Measurements from ENCODE around the gene GABRG3.
"Not testable (repeated sequence)": the region's sequence is repeated elsewhere in the genome, so short reads cannot be mapped to it uniquely, and the experiment has no call there.

Gene GABRG3

DNA sequence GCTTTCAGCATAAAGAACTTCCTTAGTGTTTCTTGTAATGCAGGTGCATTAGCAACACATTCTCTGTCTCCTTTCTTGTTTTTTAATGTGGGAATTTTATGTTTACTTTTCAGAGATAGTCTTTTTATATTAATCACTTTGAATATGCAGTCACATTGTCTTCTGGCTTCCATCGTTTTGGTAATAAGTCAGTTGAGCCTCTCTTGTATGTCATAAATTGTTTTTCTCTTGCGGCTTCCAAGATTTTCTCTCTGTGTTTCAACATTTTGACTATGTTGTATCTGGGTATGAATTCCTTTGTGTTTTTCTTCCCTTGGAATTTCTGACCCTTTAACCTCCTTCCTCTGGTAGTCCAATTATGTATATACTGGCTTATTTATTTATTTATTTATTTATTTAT lies 25.3 kb downstream of the GABRG3 start:
- H3K36me3 ChIP-seq (ENCODE audit: insufficient read depth, low read length) = no peaks in the 10 kb centered on the region
- H3K27me3 ChIP-seq (ENCODE audit: insufficient read depth, low read length) = no peaks in the 10 kb centered on the region
- 92% methylated on average over 2 of the region's 2 CpGs for WGBS
- no peak overlapping the region for H3K4me3 ChIP-seq (ENCODE audit: low read length)
- H3K9ac ChIP-seq (ENCODE audit: low read depth, low read length) = no peak overlapping the region
- no peaks in the 10 kb centered on the region for H3K4me1 ChIP-seq (ENCODE audit: insufficient read depth, low read length)
- peaks cover 25% of the 10 kb centered on the region; the same call in 1 of the 2 replicates for H3K9me3 ChIP-seq (ENCODE audit: insufficient read depth, low read depth, low read length)
- H3K27ac ChIP-seq (ENCODE audit: low read depth, low read length) = no peak overlapping the region

DNA sequence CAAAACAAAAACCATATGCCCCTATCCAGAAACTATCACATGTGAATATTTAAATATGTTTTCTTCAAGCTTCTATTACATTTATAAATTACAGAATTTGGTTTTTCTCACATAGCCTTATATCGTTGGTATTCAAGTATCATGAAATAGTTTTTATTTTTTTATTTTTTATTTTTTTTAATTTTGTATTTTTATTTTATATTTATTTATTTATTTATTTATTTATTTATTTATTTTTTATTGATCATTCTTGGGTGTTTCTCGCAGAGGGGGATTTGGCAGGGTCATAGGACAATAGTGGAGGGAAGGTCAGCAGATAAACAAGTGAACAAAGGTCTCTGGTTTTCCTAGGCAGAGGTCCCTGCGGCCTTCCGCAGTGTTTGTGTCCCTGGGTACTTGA lies 32.0 kb downstream of the GABRG3 start:
- H3K9ac ChIP-seq (ENCODE audit: low read depth, low read length); H3K9me3 ChIP-seq (ENCODE audit: insufficient read depth, low read depth, low read length); H3K27me3 ChIP-seq (ENCODE audit: insufficient read depth, low read length); H3K36me3 ChIP-seq (ENCODE audit: insufficient read depth, low read length); H3K4me3 ChIP-seq (ENCODE audit: low read length); H3K27ac ChIP-seq (ENCODE audit: low read depth, low read length); H3K4me1 ChIP-seq (ENCODE audit: insufficient read depth, low read length): not testable (repeated sequence)
- WGBS = no CpG with 5 or more reads among the region's 4 CpGs

DNA sequence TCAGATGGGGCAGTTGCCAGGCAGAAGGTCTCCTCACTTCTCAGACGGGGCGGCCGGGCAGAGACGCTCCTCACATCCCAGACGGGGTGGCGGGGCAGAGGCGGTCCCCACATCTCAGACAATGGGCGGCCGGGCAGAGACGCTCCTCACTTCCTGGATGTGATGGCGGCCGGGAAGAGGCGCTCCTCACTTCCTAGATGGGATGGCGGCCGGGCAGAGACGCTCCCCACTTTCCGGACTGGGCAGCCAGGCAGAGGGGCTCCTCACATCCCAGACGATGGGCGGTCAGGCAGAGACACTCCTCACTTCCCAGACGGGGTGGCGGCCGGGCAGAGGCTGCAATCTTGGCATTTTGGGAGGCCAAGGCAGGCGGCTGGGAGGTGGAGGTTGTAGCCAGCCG lies 33.2 kb downstream of the GABRG3 start:
- not testable (repeated sequence) for H3K4me1 ChIP-seq (ENCODE audit: insufficient read depth, low read length); H3K9me3 ChIP-seq (ENCODE audit: insufficient read depth, low read depth, low read length); H3K36me3 ChIP-seq (ENCODE audit: insufficient read depth, low read length); H3K27me3 ChIP-seq (ENCODE audit: insufficient read depth, low read length); H3K27ac ChIP-seq (ENCODE audit: low read depth, low read length); H3K4me3 ChIP-seq (ENCODE audit: low read length); H3K9ac ChIP-seq (ENCODE audit: low read depth, low read length)
- WGBS = 95% methylated on average over 24 of the region's 24 CpGs

DNA sequence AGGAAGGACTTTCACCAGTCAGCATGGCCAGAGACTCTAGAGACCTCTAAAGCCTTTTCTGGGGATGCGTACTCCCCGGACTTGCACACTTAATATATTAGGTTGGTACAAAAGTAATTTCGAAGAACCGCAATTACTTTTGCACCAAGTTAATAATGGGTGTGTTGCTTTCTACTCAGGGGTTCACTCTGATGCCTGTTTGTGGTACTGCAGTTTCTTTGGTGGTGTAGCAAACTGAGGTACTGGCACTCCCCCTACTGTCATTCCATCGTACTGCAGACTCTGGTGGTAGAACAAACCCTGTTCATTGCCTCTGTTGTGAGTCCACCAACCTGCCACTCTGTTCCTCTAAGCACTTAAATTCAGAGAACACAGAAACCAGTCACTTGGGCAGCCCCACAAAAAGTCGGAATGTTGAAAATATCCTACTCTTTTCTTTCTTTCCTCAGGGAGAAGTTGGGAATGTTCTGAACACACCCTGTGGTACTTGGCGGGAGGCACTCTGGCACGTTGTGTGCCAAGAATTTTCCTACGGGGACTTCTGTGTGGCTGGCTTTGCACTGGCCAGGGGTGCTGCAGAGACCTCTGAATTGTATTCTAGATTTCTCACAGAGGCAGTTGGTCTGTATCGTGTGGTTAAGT lies 46.3 kb downstream of the GABRG3 start:
- Histone ChIP-seq H3K4me3 (ENCODE audit: low read length) (no peak overlapping the region), H3K9me3 (ENCODE audit: insufficient read depth, low read depth, low read length) (no peaks in the 10 kb centered on the region), H3K27me3 (ENCODE audit: insufficient read depth, low read length) (no peaks in the 10 kb centered on the region), H3K9ac (ENCODE audit: low read depth, low read length) (no peak overlapping the region), H3K4me1 (ENCODE audit: insufficient read depth, low read length) (no peaks in the 10 kb centered on the region), H3K36me3 (ENCODE audit: insufficient read depth, low read length) (no peaks in the 10 kb centered on the region), H3K27ac (ENCODE audit: low read depth, low read length) (no peak overlapping the region)
- WGBS = 57% methylated on average over 10 of the region's 10 CpGs

DNA sequence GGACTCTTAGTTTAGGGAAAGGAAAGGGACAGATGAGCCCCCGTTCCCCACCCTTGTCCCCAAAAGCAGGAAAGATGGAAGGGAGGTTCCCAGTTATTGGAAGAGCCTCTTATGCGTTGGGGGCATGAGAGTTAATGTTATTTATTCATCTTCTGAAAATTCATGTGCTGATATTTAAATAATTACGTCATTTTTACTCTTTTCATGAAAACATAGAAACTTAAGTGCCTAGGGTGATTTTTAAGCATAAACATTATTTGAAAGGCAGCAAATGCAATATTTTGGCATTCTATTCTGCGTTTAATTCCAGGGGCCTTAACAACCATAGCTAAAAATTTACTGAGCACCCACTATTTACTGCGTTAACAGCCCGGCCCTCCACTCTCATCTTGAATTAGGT lies 48.7 kb downstream of the GABRG3 start:
- Histone ChIP-seq H3K36me3 (ENCODE audit: insufficient read depth, low read length) (no peaks in the 10 kb centered on the region), H3K27me3 (ENCODE audit: insufficient read depth, low read length) (no peaks in the 10 kb centered on the region), H3K4me1 (ENCODE audit: insufficient read depth, low read length) (no peaks in the 10 kb centered on the region), H3K9me3 (ENCODE audit: insufficient read depth, low read depth, low read length) (no peaks in the 10 kb centered on the region), H3K4me3 (ENCODE audit: low read length) (no peak overlapping the region), H3K9ac (ENCODE audit: low read depth, low read length) (no peak overlapping the region), H3K27ac (ENCODE audit: low read depth, low read length) (no peak overlapping the region)
- 86% methylated on average over 4 of the region's 6 CpGs for WGBS

DNA sequence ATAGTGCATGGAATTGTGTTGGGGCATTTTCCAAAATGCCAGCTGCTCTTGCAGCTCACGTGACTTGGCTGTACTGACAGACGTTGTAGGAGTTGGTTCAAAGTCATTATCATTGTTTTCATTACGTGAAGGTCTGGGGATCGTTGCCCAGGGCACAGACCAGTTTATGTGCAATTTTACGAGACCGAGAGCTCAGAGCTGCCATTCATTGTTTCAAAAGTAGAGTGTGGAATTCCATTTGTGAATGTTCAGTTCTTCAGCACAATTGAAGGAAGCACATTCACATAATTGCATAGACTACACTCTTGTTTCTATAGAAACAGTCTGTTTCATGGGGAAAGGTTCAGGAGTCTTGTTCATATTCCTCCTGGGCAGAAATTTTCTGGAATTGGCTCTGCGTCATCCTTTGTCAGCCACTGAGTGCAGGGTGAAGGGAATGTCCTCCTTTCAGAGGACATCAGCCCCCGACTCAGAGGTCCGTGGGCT lies 54.5 kb downstream of the GABRG3 start:
- Histone ChIP-seq H3K4me1 (ENCODE audit: insufficient read depth, low read length) (peaks cover 11% of the 10 kb centered on the region; the same call in 1 of the 2 replicates), H3K9me3 (ENCODE audit: insufficient read depth, low read depth, low read length) (no peaks in the 10 kb centered on the region), H3K4me3 (ENCODE audit: low read length) (no peak overlapping the region), H3K9ac (ENCODE audit: low read depth, low read length) (no peak overlapping the region), H3K27ac (ENCODE audit: low read depth, low read length) (no peak overlapping the region), H3K36me3 (ENCODE audit: insufficient read depth, low read length) (no peaks in the 10 kb centered on the region), H3K27me3 (ENCODE audit: insufficient read depth, low read length) (no peaks in the 10 kb centered on the region)
- WGBS = 91% methylated on average over 9 of the region's 9 CpGs

DNA sequence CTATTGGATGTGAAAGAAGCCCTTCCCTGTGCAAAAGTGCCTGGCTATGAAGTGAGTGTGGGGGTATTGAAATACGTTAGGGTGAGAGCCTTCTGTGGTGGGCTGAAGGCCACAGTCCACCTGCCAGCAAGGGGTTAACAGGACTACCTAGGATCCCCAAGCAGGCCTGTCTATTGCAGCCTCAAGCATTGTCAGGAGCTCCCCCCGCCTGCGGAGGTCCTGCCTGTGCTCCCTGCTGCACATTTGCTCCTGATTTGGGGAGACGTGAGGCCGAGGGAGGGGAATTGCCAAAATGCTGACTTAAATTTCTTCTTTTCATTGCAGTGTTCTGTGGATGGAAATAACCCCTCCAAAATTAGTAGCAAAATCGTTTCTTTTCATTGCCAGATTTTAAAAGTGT lies 56.2 kb downstream of the GABRG3 start:
- Histone ChIP-seq H3K4me3 (ENCODE audit: low read length) (no peak overlapping the region), H3K4me1 (ENCODE audit: insufficient read depth, low read length) (peaks cover 11% of the 10 kb centered on the region; the same call in 1 of the 2 replicates), H3K27ac (ENCODE audit: low read depth, low read length) (no peak overlapping the region), H3K27me3 (ENCODE audit: insufficient read depth, low read length) (no peaks in the 10 kb centered on the region), H3K9me3 (ENCODE audit: insufficient read depth, low read depth, low read length) (no peaks in the 10 kb centered on the region), H3K9ac (ENCODE audit: low read depth, low read length) (no peak overlapping the region), H3K36me3 (ENCODE audit: insufficient read depth, low read length) (no peaks in the 10 kb centered on the region)
- WGBS = 38% methylated on average over 5 of the region's 6 CpGs

DNA sequence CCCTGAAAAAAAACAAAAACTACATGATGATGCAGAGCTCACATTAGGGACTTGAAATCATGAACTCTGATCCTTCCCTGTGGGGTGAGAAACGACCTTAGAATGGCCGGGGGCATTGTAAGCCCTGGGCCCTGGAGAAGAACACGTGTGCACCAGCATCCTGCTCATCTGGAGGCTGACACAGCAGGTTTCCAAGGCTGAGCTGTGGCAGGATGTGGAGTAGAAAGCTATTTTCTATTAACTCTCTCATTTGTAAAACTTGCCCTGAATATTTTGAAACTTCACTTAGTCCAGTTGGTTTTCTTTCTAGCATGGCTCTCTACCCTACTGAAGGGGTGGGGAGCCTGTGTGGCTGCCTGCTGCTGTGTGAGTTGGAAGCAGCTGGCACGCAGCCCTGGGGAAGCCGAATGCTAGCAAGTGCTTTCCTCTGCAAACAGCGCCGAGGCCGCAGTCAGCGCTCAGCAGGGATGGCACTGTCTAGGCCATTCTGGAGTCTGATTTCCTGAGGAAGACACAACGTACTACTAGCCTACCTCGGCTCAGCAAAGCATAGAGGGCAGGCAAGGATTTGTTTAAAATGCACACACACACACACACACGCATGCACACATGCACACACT lies 58.0 kb downstream of the GABRG3 start:
- Histone ChIP-seq H3K27ac (ENCODE audit: low read depth, low read length) (no peak overlapping the region), H3K4me1 (ENCODE audit: insufficient read depth, low read length) (peaks cover 11% of the 10 kb centered on the region; the same call in 1 of the 2 replicates), H3K27me3 (ENCODE audit: insufficient read depth, low read length) (no peaks in the 10 kb centered on the region), H3K36me3 (ENCODE audit: insufficient read depth, low read length) (no peaks in the 10 kb centered on the region), H3K9ac (ENCODE audit: low read depth, low read length) (no peak overlapping the region), H3K4me3 (ENCODE audit: low read length) (no peak overlapping the region), H3K9me3 (ENCODE audit: insufficient read depth, low read depth, low read length) (no peaks in the 10 kb centered on the region)
- WGBS = 83% methylated on average over 12 of the region's 12 CpGs

DNA sequence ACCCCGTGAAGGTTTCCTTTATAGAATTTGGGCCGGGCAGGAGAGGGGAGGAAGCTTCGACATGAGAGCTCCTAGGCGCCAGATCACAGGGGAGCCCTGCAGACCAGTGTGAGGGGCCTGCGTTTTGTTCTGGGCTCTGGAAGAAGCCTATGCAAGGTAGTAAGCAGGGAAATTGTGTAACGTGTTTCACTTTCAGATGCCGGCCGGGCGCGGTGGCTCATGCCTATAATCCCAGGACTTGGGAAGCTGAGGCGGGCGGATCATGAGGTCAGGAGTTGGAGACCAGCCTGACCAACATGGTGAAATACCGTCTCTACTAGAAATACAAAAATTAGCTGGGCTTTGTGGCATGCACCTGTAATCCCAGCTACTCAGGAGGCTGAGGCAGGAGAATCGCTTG lies 65.2 kb downstream of the GABRG3 start:
- WGBS = 93% methylated on average over 14 of the region's 14 CpGs
- Histone ChIP-seq H3K4me1 (ENCODE audit: insufficient read depth, low read length) (no peaks in the 10 kb centered on the region), H3K4me3 (ENCODE audit: low read length) (no peak overlapping the region), H3K27ac (ENCODE audit: low read depth, low read length) (no peak overlapping the region), H3K9me3 (ENCODE audit: insufficient read depth, low read depth, low read length) (no peaks in the 10 kb centered on the region), H3K9ac (ENCODE audit: low read depth, low read length) (no peak overlapping the region), H3K36me3 (ENCODE audit: insufficient read depth, low read length) (no peaks in the 10 kb centered on the region), H3K27me3 (ENCODE audit: insufficient read depth, low read length) (no peaks in the 10 kb centered on the region)

DNA sequence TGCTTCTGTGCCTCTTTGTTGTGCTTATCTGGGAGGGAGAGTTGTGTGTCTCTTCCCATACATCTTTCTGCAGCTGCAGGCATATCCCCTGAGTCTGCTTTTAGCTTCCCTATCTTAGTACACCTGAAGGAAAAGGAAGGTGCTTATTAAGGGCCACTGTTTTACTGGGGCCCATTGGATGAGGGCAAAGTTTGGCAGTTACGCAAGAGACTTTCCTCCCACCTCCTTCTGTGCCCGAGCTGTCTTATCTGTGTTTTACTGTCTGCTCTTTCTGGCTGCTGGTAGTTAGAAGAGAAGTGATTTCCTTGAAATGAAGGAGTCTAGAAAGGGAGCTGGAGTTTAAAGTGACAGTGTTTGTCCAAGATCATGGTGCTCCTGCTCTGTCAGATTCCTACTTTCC lies 66.5 kb downstream of the GABRG3 start:
- WGBS = 91% methylated on average over 2 of the region's 2 CpGs
- H3K4me1 ChIP-seq (ENCODE audit: insufficient read depth, low read length) = no peaks in the 10 kb centered on the region
- H3K9me3 ChIP-seq (ENCODE audit: insufficient read depth, low read depth, low read length) = no peaks in the 10 kb centered on the region
- H3K27ac ChIP-seq (ENCODE audit: low read depth, low read length) = no peak overlapping the region
- no peak overlapping the region for H3K9ac ChIP-seq (ENCODE audit: low read depth, low read length)
- H3K4me3 ChIP-seq (ENCODE audit: low read length) = no peak overlapping the region
- no peaks in the 10 kb centered on the region for H3K27me3 ChIP-seq (ENCODE audit: insufficient read depth, low read length)
- H3K36me3 ChIP-seq (ENCODE audit: insufficient read depth, low read length) = no peaks in the 10 kb centered on the region

DNA sequence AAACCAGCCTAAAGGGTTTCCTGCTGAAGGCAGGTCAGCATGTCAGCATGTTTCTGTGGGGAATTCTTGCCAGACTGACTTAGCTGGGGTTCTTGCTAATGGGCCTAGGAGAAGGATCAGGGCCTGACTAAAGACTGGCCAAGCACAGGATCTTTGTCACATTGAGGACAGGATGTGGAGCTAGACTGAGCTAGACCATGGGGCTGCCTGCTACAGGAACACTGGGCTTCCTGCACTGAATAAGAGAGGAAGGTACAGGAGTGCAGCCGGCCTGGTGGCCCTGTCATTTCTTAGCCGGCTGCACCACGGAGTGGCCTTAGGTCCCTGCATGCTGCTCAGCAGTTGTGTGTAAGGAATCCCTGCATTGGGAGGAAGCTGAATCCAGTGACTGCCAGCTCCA lies 68.2 kb downstream of the GABRG3 start:
- 90% methylated on average over 3 of the region's 3 CpGs for WGBS

More for the DNA sequence above, 68.2 kb downstream of the GABRG3 start:
- H3K4me3 ChIP-seq (ENCODE audit: low read length) = no peak overlapping the region
- no peaks in the 10 kb centered on the region for H3K9me3 ChIP-seq (ENCODE audit: insufficient read depth, low read depth, low read length)
- H3K4me1 ChIP-seq (ENCODE audit: insufficient read depth, low read length) = no peaks in the 10 kb centered on the region
- H3K36me3 ChIP-seq (ENCODE audit: insufficient read depth, low read length) = no peaks in the 10 kb centered on the region
- H3K27me3 ChIP-seq (ENCODE audit: insufficient read depth, low read length) = no peaks in the 10 kb centered on the region
- no peak overlapping the region for H3K27ac ChIP-seq (ENCODE audit: low read depth, low read length)
- H3K9ac ChIP-seq (ENCODE audit: low read depth, low read length) = no peak overlapping the region

Data from HUES64 (cell line).